Right atrium auricular region (tissue), 2 donors: ENCODE measurements around the gene DYNC2H1. TPM values are rescaled to one million over a fixed set of nuclear protein-coding genes. Genes with fewer than 3 reads are reported as not detected.

ENCODE experiments used
- DNase-seq: peaks from one replicate; pipeline ENCODE4 v3.0.0-alpha.2; 2019; ENCODE audit warnings: low spot score
- H3K27ac ChIP-seq, 2 donors: fragments of 200-600 bp; sonication (generic); 1 replicate in 1 of 2; 2 replicates in 1 of 2; pipeline ENCODE4 v1.5.1; 2016 to 2019
- H3K27me3 ChIP-seq, 2 donors: fragments of 200-600 bp; sonication (generic); one replicate each; pipeline versions ENCODE4 v1.5.1 to v1.6.0; 2017 to 2019
- H3K36me3 ChIP-seq: fragments of 200-600 bp; sonication (generic); one replicate; pipeline ENCODE4 v1.5.1; 2016
- H3K4me1 ChIP-seq, 2 donors: fragments of 200-600 bp; sonication (generic); one replicate each; pipeline versions ENCODE4 v1.5.1 to v1.6.0; 2017 to 2019
- H3K4me3 ChIP-seq, 2 donors: fragments of 200-600 bp; sonication (generic); 1 replicate in 1 of 2; 2 replicates in 1 of 2; pipeline ENCODE4 v1.5.1; 2017 to 2019; ENCODE audit warnings: mild to moderate bottlenecking in 1 of 2, moderate library complexity in 1 of 2
- H3K9me3 ChIP-seq, 2 donors: fragments of 200-600 bp; sonication (generic); one replicate each; pipeline ENCODE4 v1.5.1; 2019
- CTCF ChIP-seq, 2 donors: fragments of 200-600 bp; sonication (generic); IDR thresholded peaks; one replicate each; pipeline ENCODE4 v1.5.1; 2019; ENCODE audit warnings: antibody characterized with exemption in 2 of 2
- total RNA-seq, 2 donors: library from RNA; depleted of rRNA; stranded (reverse); fragments of >200 nt; gene quantifications; one replicate each; pipeline ENCODE4 v1.1.0, GENCODE V29; 2016

The DYNC2H1 gene
- total RNA-seq, 2 donors from 2014 or later: 7.8 to 12.7 TPM

- Histone ChIP-seq H3K27ac (no peak overlapping the region), H3K4me1 (no peaks in the 10 kb centered on the region), H3K27me3 (no peaks in the 10 kb centered on the region), H3K36me3 (no peaks in the 10 kb centered on the region), H3K9me3 (no peaks in the 10 kb centered on the region), H3K4me3 (no peak overlapping the region)
- no peak for DNase-seq
- no peak for TF ChIP-seq CTCF (IDR thresholded peaks at IDR 0.05)
These were observed 344.9 kb downstream of the DYNC2H1 start for GRCh38 chr11:103453915-103454709.

- no peak for TF ChIP-seq CTCF (IDR thresholded peaks at IDR 0.05)
- no peaks in the 10 kb centered on the region for H3K27me3 ChIP-seq
These were observed 355.2 kb downstream of the DYNC2H1 start for GRCh38 chr11:103464420-103464819.

GRCh38 chr11:103465555-103466140, 356.4 kb downstream of the DYNC2H1 start:
- no peak overlapping the region for H3K4me3 ChIP-seq
- H3K9me3 ChIP-seq: no peaks in the 10 kb centered on the region
- no peak for TF ChIP-seq CTCF (IDR thresholded peaks at IDR 0.05)
- H3K27me3 ChIP-seq: no peaks in the 10 kb centered on the region
- DNase-seq: no peak
- H3K36me3 ChIP-seq: no peaks in the 10 kb centered on the region
- no peaks in the 10 kb centered on the region for H3K4me1 ChIP-seq
- no peak overlapping the region for H3K27ac ChIP-seq

More at GRCh38 chr11:103464420-103464819, 355.2 kb downstream of the DYNC2H1 start:
- Histone ChIP-seq H3K36me3 (no peaks in the 10 kb centered on the region), H3K27ac (no peak overlapping the region), H3K4me3 (no peak overlapping the region), H3K4me1 (no peaks in the 10 kb centered on the region), H3K9me3 (no peaks in the 10 kb centered on the region)
- DNase-seq: no peak

DNA sequence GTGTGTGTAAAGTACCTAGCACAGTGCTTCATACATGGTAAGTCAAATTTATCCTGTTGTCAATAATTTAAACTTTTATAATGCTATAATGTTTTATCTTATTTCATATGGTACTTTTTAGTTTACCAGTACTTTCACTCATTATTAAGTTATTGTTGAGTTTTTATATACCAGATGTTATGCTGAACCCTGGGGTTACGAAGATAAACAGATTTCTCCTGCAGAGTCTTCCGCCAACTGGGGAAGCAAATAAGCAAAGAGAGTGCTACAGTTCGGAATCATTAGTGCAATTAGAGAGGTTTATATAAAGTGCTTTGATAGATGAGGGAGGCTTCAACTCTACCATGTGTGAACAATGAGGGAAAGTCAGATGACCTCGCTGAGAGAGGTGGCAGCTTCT, 362.3 kb downstream of the DYNC2H1 start:
- no peak overlapping the region for H3K4me3 ChIP-seq
- no peak for DNase-seq
- no peaks in the 10 kb centered on the region for H3K4me1 ChIP-seq
- H3K27ac ChIP-seq: no peak overlapping the region
- TF ChIP-seq CTCF (IDR thresholded peaks at IDR 0.05): no peak
- H3K36me3 ChIP-seq: no peaks in the 10 kb centered on the region
- no peaks in the 10 kb centered on the region for H3K9me3 ChIP-seq
- H3K27me3 ChIP-seq: no peaks in the 10 kb centered on the region

GRCh38 chr11:103476874-103477273, 367.6 kb downstream of the DYNC2H1 start:
- no peak for TF ChIP-seq CTCF (IDR thresholded peaks at IDR 0.05)
- H3K27me3 ChIP-seq: no peaks in the 10 kb centered on the region
- H3K27ac ChIP-seq: no peak overlapping the region
- H3K4me3 ChIP-seq: no peak overlapping the region
- no peaks in the 10 kb centered on the region for H3K36me3 ChIP-seq
- no peaks in the 10 kb centered on the region for H3K9me3 ChIP-seq
- no peak for DNase-seq
- H3K4me1 ChIP-seq: no peaks in the 10 kb centered on the region
